ENCODE data around the gene SLC11A2.

Gene SLC11A2

DNA sequence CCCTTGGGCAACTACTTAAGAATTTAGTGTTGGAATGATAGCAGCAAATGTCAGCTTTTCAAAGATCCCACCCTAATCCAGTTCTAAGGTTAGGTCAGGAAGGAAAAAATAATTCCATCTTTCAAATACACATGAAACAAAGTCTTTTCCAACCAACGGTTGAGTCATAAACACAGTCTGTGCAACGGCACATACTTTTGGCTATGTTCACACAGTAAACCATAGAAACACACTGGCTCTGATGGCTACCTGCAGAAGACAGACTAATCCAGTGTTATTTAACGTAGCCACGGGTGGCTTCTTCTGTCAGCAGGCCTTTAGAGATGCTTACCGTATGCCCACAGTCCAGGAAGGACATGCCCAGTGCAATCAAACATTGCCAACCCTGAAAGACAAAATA is 38.1 kb downstream of the SLC11A2 start:
- H3K4me3 ChIP-seq (ENCODE audit: control insufficient read depth, low read depth, low read length): no peak overlapping the region
- TF ChIP-seq, protein P1, sequence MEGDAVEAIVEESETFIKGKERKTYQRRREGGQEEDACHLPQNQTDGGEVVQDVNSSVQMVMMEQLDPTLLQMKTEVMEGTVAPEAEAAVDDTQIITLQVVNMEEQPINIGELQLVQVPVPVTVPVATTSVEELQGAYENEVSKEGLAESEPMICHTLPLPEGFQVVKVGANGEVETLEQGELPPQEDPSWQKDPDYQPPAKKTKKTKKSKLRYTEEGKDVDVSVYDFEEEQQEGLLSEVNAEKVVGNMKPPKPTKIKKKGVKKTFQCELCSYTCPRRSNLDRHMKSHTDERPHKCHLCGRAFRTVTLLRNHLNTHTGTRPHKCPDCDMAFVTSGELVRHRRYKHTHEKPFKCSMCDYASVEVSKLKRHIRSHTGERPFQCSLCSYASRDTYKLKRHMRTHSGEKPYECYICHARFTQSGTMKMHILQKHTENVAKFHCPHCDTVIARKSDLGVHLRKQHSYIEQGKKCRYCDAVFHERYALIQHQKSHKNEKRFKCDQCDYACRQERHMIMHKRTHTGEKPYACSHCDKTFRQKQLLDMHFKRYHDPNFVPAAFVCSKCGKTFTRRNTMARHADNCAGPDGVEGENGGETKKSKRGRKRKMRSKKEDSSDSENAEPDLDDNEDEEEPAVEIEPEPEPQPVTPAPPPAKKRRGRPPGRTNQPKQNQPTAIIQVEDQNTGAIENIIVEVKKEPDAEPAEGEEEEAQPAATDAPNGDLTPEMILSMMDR (conservative IDR thresholded peaks at IDR 0.05; ENCODE audit: control insufficient read depth, insufficient read depth, low read depth, low read length): no peak
- peak; percentile 48 for DNase-seq (ENCODE audit: low read depth)

GRCh38 chr12:50986966-50987737 is 39.0 kb downstream of the SLC11A2 start:
- TF ChIP-seq, protein P1 (conservative IDR thresholded peaks at IDR 0.05; ENCODE audit: control insufficient read depth, insufficient read depth, low read depth, low read length): peak; percentile 64
- peak; percentile 75 for DNase-seq (ENCODE audit: low read depth)
- no peak overlapping the region for H3K4me3 ChIP-seq (ENCODE audit: control insufficient read depth, low read depth, low read length)

- H3K4me3 ChIP-seq (ENCODE audit: control insufficient read depth, low read depth, low read length): no peak overlapping the region
- DNase-seq (ENCODE audit: low read depth): peak; percentile 90
- TF ChIP-seq, protein P1 (conservative IDR thresholded peaks at IDR 0.05; ENCODE audit: control insufficient read depth, insufficient read depth, low read depth, low read length): no peak
Measured at GRCh38 chr12:50985322-50985721, 40.9 kb downstream of the SLC11A2 start.

DNA sequence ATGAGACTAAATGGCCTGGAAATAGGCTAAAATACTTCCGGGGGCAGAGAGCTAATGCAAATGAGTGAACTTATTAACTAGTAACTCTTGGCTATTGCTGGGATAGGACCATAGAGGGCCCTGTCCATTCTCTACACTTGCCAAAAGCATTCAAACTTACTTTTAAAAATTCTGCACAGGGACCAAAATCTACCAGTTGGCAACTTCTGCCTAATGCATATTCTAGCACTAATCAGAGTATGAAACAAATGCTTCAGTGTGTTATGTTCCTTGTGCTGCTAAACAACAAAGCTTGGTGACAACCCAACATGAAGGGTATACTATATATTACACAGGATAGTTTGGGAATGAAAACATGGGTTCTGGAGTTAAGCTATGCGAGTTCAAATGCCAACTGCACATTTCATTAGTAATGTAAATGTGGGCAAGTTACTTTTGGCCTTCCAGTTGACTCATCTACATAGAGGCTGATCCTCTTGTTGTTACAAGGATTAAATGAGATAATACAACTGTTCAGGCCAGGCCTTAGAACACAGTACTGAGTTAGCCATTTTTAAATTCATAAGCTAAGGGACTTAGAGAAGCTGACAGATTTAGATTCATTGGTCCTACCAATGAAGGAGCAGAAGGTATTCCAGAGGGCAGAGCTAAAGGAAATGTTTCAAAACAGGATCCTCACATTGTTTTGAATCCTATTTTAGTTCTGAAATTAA is 41.4 kb downstream of the SLC11A2 start:
- no peak overlapping the region for H3K4me3 ChIP-seq (ENCODE audit: control insufficient read depth, low read depth, low read length)
- DNase-seq (ENCODE audit: low read depth): peak; percentile 49
- TF ChIP-seq, protein P1 (conservative IDR thresholded peaks at IDR 0.05; ENCODE audit: control insufficient read depth, insufficient read depth, low read depth, low read length): no peak

DNA sequence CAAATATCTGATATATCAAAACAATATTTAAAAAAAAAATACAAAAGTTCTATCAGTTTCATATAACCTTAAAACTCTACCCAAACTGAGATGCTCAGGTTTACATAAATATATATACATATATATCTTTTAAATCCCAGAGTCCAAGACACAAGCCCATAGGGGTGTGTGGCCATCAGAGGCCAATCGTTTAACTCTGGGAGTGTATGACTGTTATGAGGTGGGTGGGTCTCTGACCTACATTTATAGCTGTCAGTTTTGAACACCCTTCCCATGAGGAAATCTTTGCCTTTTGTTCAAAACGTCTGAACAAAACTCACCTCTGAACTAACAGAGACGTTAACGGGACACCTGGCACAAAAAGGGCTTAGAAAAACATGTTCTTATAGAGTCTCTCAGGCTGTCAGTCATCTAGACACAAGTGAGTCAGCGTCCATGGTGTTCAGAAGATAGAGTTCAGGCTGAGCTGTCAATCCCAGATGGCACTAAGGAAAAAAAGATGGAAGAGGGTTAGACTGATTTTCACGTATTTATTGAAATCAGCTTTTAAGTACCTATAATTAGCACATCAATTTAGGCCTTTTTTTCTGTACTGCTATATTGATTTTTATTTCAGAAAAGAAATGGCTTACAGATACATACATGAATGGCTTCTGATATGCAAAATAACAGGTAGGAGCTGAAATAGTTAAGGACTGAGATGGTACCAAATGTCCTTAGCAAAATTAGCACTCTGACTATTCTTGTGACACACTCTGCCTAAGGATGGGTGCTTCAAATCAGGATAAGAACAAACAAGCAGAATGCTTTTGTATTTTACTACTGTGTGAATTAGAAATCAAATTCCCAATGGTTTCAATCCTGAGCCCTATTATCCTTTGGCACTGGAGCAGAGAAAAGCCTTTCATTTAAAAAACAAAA is 44.6 kb downstream of the SLC11A2 start:
- DNase-seq (ENCODE audit: low read depth): no peak

DNA sequence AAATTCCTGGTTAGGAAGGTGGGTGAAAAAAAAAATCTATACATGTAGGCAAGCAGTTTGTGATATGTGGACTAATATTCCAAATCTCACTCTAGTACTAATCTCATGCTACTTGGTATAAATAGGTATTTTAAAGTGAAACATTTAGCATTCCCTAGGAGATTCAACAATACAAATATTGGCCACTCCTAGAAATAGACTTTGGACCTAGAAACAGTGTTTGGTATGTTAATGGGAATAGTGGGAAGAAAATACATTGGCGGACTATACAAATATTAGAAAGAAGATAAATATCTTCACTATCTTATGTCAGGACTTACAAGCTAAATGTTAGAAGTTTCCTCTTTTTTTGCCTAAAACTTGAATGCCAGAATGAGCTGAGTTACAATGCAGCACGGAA is 45.6 kb downstream of the SLC11A2 start:
- DNase-seq (ENCODE audit: low read depth): no peak
- H3K4me3 ChIP-seq (ENCODE audit: control insufficient read depth, low read depth, low read length): no peak overlapping the region
- TF ChIP-seq, protein P1 (conservative IDR thresholded peaks at IDR 0.05; ENCODE audit: control insufficient read depth, insufficient read depth, low read depth, low read length): no peak

More for the DNA sequence above, 44.6 kb downstream of the SLC11A2 start:
- TF ChIP-seq, protein P1 (conservative IDR thresholded peaks at IDR 0.05; ENCODE audit: control insufficient read depth, insufficient read depth, low read depth, low read length): no peak
- H3K4me3 ChIP-seq (ENCODE audit: control insufficient read depth, low read depth, low read length): no peak overlapping the region
